GM19099 (cell line): ENCODE measurements around the gene PTMS.

Experiments used
- POLR2A ChIP-seq: IDR thresholded peaks from 3 replicates; pipeline ENCODE4 v1.6.1; 2011; ENCODE audit warnings: low read depth; ENCODE audit not compliant: insufficient read length; ENCODE audit errors: extremely low read depth

PTMS gene

GRCh38 chr12:6778217-6778573 lies 12.0 kb downstream of the PTMS start:
- TF ChIP-seq POLR2A = no peak

DNA sequence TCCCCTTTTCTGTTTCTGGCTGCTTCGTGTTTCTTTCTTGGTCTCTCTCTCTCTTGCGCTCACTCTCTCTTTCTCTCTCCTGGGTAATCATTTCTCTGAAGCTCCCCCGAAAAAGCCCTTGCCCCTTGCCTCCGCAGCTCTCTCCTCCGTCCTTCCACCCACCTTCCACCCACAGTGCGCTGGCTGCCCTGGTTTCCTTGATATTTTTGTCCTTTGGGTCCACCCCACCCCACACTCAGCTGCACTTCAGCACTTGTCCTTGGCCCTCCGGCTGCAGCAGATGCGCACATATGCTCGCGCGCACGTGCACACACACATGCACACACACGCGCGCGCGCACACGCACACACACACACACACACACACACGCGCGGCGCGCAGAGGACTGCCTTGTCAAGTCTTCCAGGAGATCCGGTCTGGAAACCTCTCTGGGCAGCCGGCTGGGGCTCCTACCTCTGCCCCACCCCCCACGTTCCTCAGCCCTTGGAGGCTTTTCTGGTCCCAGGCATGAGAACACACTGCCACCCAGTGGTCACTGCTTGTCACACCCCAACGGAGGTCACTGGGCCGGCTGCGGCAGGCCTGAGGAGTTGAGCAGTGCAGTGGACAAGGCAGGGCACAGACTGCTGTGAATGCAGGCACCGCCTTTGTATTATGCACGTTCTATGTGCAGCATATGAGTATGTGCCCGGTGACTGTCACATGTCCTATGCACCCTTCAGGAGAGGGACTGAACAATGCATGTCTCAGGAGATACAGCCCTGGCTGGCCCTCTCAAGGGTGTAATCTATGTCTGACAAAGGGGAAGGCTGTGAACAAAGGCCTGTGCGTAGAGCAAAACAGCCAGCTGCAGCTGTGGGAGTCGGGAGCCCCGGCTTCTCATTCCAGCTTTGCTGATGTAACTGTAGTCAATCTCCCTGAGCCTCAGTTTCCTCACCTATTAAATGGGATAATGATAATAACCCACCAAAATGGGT lies 12.7 kb downstream of the PTMS start:
- no peak for TF ChIP-seq POLR2A

DNA sequence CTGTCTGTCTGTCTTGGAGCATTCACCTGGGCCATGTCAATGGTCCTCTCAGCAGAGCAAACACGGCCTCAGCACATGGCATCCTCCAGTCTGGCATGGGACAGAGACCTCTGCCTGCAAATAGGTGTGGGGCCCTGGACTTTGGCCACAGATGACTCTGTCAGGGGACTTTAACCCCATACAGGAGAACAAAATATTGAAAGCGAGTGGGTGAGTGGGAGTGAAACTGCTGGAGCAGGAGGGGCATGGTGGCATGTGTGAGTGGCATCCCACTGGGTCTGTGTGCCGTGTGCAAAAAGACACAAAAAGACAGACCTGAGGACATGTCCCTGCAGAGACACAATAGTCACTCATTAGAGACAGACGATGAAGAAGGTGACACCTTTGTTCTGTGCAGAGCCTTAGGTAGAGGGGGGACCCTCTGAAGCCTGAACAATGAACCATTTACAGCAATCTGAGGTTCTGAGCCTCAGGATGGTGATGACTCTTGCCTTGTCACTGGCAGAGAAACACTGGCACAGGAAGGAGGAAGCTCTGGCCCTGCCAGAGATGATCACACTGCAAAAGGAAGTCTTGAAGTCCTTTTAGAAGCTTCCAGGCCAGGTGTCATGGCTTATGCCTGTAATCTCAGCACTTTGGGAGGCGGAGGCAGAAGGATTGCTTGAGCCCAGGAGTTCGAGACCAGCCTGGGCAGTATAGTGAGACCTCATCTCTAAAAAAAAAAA lies 13.7 kb downstream of the PTMS start:
- TF ChIP-seq POLR2A = no peak

DNA sequence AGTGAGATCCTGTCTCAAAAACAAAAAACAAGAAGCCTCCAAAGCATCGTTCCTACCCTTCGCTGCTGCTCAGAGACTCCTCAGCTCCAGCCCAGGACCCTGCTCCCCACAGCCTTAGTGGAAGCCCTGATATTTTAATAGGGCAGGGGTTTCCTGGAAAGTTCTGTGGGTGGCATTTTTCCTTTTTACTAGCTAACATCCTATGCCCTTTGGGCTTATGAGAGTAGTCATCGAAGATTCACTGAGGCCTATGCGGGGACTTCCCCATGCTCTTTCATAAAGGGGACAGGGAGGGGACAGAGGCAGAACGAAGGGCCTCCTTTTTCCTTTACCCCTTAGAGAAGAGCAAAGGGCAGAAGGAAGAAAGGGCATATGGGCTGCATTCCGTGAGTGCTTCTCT lies 14.4 kb downstream of the PTMS start:
- no peak for TF ChIP-seq POLR2A

GRCh38 chr12:6782119-6782518 lies 16.0 kb downstream of the PTMS start:
- no peak for TF ChIP-seq POLR2A

DNA sequence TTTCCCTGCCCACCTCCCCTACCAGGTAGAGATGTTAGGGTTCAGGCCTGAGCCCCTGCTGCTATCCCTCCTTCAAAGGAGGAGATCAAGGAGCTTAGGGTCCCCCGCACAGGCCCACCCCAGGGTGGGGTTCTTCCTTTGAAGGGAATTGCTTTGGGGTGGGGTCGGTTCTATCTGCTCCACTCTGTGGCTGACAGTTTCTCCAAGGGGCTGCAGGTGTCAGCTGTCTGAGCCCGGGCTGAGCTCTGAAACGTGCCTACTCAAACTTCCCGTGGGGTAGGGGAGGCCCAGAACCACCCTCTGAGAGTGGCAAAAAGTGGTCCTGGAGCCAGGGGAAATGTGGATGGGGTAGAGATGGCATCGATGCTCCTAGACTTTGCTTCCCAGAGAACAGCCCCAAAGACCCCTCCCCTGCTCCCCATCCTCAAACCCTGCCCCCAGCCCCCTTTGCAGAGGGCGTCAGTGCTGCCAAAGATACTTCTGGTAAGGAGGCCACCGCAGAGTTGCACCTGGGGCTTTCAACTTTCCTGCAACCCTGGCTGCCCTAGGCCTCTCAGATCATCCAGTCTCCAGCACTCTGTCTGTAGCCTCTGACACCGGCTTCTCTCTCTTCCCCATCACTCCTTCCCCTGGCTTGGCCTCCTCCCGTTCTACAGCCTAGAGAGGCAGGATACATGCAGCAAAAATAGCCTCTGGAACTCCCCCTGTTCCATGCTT lies 16.8 kb downstream of the PTMS start:
- no peak for TF ChIP-seq POLR2A

DNA sequence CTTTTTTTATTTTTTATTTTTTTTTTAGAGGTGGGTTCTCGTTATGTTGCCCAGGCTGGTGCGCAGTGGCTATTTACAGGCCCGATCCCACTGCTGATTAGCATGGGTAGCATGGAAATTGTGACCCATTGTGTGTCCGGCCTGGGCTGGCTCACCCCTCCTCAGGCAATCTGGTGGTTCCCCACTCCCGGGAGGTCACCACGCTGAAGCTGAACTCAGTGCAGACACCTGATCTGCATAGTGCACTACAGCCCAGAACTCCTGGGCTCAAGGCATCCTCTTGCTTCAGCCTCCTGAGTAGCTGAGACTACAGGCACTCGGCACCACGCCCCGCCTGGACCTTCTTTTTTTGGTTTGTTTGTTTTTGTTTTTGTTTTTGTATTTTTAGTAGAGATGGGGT lies 17.7 kb downstream of the PTMS start:
- no peak for TF ChIP-seq POLR2A

DNA sequence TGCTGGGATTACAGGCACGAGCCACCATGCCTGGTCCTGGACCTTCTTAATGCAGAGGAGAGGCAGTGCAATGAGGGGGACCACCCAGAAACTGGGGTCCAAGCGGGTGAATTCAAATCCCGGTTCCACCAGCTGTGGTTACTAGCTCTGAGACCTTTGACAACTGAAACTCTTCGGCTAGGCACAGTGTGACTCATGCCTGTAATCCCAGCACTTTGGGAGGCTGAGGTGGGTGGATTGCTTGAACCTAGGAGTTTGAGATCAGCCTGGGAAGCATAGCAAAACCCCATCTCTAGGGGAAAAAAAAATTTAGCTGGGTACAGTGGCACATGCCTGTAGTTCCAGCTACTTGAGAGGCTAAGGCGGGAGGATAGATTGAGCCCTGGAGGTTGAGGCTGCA lies 18.1 kb downstream of the PTMS start:
- TF ChIP-seq POLR2A = no peak

- TF ChIP-seq POLR2A = no peak
Observed at GRCh38 chr12:6784761-6785160, 18.6 kb downstream of the PTMS start.

GRCh38 chr12:6786416-6787094 lies 20.4 kb downstream of the PTMS start:
- TF ChIP-seq POLR2A = no peak

DNA sequence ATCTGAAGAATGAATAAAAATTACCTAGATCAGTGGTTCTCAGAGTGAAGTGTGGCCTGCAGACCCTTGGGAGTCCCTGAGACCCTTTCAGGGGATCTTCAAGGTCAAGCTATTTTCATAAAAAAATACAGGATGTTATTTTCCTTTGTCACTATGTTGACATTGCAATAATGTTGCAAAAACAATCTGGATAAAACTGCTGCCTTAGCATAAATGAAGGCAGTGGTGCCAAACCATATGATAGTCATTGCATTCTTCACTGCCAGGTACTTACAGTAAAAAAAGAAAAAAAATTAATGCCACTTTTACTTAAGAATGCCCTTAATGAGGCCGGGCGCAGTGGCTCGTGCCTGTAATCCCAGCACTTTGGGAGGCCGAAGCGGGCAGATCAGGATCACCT lies 21.1 kb downstream of the PTMS start:
- no peak for TF ChIP-seq POLR2A

GRCh38 chr12:6788972-6789924 lies 23.1 kb downstream of the PTMS start, which contains the start of gene CD4:
CD4 (plus strand) TSS chr12:6789528; CDS start chr12:6800139, 10,611 bp downstream.
- no peak for TF ChIP-seq POLR2A

- no peak for TF ChIP-seq POLR2A
Observed at GRCh38 chr12:6790496-6791150, 24.5 kb downstream of the PTMS start.
